HG03439 (cell line): ENCODE data around the gene ADAMTS2.

Source experiments
- ATAC-seq: cut with Tn5 transposase; IDR thresholded peaks from one replicate; pipeline ENCODE4 v1.9.1; 2021; ENCODE audit warnings: mild to moderate bottlenecking, moderate library complexity; ENCODE audit not compliant: unreplicated experiment

Gene ADAMTS2

GRCh38 chr5:179345433-179346321 lies at the start of gene ADAMTS2:
TSS of gene ADAMTS2 (minus strand) at chr5:179345461. CDS start at chr5:179345328, 133 bp downstream.
- no peak for ATAC-seq

DNA sequence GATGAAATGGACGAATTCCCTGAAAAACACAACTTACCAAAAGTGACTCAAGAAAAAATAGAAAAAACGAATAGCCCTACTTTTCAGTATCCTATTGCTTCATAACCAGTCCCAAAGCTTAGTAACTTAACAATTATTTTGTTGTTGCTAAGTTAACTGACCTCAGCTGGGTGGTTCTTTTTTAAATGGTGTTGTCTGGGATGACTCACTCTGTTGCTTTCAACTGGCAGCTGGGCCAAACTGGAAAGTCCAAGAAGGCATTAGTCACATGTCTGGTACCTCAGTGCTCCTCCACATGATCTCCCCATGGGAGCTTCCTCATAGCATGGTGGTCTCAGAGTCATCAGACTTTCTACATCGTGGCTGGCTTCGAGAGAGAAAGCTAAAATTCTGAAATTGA lies 47.8 kb upstream of the ADAMTS2 start:
- ATAC-seq: no peak

DNA sequence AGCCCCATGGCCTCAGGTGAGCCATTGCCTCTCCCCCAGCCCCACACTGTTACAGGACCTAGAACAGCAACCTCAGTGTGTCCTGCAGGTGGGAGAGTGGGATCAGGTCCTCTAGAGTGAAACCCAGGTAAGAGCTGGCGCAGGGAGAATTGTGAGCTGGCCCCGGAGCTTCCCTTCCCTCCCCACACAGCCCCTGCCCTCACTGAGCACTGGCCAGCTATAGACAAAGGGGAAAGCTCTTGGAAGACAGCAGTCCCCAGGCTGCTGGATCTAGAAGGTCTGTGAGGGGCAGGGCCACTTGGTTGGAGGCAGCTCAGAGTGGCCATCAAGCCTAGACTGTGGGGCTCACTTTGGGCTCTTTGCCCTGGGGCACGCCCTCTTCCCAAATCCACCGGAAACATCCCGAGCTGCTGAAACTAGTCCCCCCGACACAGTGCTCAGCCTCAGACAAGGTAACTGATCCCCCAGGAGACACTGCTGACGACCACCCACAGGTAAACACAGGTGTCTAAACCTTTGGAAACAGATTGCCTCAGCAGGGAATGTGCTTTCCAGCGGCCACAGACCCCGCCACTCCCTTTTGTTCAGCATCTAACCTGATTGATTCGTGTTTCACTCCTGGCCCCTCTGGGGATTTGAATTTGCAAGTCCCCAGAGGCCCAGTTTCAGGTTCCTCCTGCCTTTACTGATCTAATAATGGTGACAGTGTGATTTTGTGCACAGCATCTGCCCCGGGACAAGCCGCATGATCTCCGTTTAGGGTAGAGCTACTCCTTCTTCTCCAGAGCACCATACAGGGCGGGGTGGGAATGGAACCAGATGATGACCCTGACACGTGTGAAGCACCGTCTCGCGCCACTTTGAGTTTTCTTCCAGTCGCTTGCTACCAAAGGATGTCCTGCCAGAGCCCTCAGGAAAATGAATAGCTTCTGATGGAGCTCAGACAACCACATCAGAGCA lies 42.2 kb upstream of the ADAMTS2 start:
- ATAC-seq: no peak

- no peak for ATAC-seq
Measured at GRCh38 chr5:179385914-179386313, 40.7 kb upstream of the ADAMTS2 start.

DNA sequence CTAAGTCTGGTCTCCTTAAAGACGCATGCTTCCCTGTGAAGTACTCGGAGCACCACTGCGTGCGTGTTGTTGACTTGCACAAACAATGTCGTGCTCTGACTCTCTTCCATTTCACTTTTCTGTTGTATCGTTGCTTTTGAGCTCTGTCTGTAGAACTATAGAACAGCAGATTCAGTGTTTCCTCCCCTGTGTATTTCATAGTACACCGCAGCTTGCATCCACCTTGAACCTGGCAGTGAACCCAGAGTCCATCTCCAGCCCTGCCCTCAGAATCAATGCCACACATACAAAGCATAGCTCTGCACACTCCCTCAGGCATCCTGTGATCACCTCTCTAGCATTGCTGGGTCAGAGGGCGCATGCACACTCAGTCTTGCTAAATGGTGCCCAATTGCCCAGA lies 37.2 kb upstream of the ADAMTS2 start:
- ATAC-seq: no peak

GRCh38 chr5:179381691-179382090 lies 36.4 kb upstream of the ADAMTS2 start:
- no peak for ATAC-seq

GRCh38 chr5:179380211-179381035 lies 35.2 kb upstream of the ADAMTS2 start:
- no peak for ATAC-seq

- ATAC-seq: no peak
Measured at GRCh38 chr5:179379321-179379890, 34.1 kb upstream of the ADAMTS2 start.

DNA sequence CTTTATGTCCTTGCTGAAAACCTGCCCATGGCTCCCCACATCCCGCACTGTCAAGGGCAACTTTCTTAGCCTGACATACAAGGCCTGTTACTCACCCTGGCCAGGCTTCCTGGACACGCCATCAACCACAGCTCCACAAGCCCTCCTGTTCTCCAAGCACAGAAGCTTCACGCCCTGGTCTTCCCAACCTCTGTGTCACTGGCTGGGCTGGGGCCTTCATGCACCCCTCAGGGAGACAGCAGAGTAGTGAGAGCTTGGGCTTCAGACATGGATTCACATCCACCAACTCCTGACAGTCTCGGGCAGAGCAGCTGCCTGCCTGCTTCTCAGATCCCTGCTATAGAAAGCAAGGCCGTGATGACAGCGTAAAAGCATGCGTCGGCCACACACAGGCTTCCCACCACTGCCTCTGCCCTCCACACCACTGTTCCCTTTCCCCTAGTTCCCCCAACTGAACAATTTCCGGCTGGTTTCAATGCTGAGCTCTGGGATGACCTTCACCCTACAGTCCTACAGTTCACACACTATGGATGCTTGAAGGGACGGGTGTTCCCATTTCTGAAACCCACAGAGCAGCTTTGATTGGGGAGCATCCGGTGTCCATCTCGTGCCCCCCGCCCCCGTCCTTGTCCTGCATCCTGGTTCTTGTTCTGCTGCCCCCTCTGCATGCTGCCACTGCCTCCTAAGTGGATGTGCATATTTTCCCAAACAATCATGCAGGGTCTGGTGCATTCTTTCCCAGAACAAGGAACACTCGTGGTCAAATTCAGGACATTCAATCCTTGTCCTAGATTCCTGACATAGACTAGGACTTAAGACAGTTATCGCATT lies 33.4 kb upstream of the ADAMTS2 start:
- ATAC-seq: no peak

- no peak for ATAC-seq
Measured at GRCh38 chr5:179378116-179378440, 32.8 kb upstream of the ADAMTS2 start.

DNA sequence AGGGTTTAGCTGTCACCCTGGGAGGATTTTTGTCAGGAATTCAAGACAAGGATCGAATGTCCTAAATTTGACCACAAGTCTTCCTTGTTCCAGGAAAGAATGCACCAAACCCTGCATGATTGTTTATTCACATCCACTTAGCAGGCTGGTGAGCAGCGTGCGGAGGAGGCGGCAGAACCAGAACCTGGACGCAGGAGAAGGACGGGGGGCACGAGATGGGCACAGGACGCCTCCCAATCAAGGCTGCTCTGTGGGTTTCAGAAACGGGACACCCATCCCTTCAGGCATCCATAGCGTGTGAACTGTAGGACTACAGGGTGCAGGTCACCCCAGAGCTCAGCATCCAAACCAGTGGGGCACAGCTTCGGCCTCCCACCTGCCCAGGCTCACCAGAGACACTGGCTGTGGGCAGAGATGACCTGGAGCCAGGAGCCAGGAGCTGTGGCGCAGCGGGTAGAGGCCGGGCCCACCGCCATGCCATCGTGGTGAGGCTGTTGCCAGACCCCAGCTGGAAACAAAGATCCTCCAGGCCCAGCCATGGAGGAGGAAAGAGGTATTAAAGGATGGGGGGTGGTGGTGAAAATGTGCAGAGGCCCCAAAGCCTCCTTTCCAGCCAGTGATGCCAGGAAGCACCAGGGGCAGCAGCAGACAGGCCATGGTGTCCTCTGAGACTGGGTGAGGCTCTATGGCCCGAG lies 32.3 kb upstream of the ADAMTS2 start:
- no peak for ATAC-seq

DNA sequence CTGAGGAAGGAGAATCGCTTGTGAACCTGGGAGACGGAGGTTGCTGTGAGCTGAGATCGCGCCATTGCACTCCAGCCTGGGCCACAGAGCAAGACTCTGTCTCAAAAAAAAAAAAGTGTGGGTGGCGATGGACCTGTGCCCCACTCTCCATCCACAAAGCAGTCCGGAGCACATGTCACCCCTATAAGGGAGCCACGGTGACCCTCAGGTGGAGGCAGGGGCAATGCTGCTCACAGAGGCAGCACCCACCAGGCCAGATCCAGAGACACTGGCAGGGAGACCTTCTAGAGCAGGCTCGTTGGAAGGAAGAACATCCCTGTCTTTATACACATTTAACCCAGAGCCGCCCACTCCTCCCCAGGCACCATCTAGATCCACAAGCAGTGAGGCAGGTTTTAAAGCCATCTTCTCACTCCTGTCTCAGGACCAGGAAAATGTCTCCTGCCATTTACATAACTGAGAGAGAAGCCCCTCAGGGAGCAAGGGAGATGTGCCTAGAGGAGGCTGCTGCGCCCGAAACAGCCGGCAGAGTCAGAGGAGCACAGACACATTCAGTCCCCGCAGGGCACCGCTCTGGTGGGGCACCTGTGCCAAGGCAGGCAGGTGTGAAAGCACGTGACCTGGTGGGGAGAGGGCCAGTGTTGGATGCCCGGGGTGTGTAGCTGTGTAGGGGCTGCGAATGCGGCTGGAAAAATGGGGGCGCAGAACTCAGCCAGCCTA lies 31.6 kb upstream of the ADAMTS2 start:
- ATAC-seq: no peak

- ATAC-seq: no peak
Measured at GRCh38 chr5:179375831-179376365, 30.6 kb upstream of the ADAMTS2 start.

DNA sequence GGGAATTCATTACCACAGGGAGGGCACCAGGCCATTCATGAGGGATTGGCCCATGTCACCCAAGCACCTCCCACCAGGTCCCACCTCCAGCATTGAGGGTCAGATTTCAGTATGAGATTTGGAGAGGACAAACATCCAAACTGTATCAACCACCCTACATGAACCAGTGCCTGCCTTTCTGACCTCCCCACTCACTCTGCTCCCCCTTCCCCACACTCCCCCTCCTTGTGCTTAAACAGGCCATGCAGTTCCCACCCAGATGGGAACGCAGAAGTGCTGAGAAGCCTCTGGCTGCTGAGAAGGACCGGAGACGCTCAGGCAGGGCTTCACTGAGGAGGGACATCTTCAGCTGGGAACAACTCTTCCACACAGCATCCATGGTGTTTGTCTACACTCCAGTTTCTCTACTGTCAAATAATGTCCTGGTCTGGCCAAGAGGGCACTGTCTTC lies 30.0 kb upstream of the ADAMTS2 start:
- no peak for ATAC-seq

- no peak for ATAC-seq
Measured at GRCh38 chr5:179374506-179375235, 29.4 kb upstream of the ADAMTS2 start.

DNA sequence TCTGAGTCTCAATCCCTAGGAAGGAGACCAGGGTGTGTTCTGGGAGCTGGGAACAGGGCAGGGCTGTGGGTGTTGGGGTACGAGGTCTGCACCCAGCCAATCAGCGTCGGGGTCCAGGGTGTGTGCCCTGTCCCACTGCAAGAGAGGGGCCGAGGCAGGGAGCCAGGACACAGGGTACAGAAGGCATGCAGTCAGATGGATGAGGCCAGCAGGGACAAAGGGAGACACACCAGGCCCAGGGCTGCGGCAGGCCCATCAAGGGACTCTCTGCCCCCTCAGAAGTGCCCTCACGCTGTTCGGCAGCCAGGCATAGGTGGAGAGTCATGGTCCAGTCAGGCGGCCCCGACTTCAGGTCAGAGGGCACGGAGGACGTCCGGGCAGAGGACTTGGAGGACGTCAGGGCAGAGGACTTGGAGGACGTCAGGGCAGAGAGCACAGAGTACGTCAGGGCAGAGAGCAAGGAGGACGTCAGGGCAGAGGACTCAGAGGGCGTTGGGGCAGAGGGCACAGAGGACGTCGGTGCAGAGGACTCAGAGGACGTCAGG lies 28.8 kb upstream of the ADAMTS2 start:
- ATAC-seq: no peak
